Sigmoid colon (tissue), 7 donors: ENCODE measurements around the gene C1QTNF8. TPM values are rescaled to one million over a fixed set of nuclear protein-coding genes. Genes with fewer than 3 reads are reported as not detected.

Experiments used
- DNase-seq: peaks from one replicate; pipeline ENCODE4 v3.0.0-alpha.2; 2019
- H3K27ac ChIP-seq, 4 donors: fragments of 200-600 bp; sonication (generic); one replicate each; pipeline ENCODE4 v1.5.1; 2016 to 2019; ENCODE audit warnings: mild to moderate bottlenecking in 1 of 4
- H3K27me3 ChIP-seq, 3 donors: fragments of 200-600 bp; sonication (generic); one replicate each; pipeline ENCODE4 v1.5.1; 2019; ENCODE audit warnings: mild to moderate bottlenecking in 1 of 3
- H3K36me3 ChIP-seq, 4 donors: fragments of 200-600 bp; sonication (generic); one replicate each; pipeline ENCODE4 v1.5.1; 2016 to 2019
- H3K4me1 ChIP-seq, 4 donors: fragments of 200-600 bp; sonication (generic); one replicate each; pipeline ENCODE4 v1.5.1; 2017 to 2019
- H3K4me3 ChIP-seq, 4 donors: fragments of 200-600 bp; sonication (generic); one replicate each; pipeline ENCODE4 v1.5.1; 2017 to 2019; ENCODE audit warnings: mild to moderate bottlenecking in 2 of 4, moderate library complexity in 1 of 4
- H3K9me3 ChIP-seq, 4 donors: fragments of 200-600 bp in 3 of 4; sonication (generic) in 3 of 4; one replicate each; pipeline versions ENCODE4 v1.5.1 to v1.6.1; 2013 to 2019
- CTCF ChIP-seq, 4 experiments: fragments of 450-650 bp in 3 of 4; fragments of 200-600 bp in 1 of 4; IDR thresholded peaks; one replicate each; pipeline ENCODE4 v1.5.1; 2016 to 2019; ENCODE audit warnings: antibody characterized with exemption in 4 of 4, mild to moderate bottlenecking in 3 of 4, moderate library complexity in 2 of 4
- EP300 ChIP-seq, 4 donors: sonication (generic); formaldehyde crosslinking; IDR thresholded peaks; one replicate each; pipeline ENCODE4 v1.6.1; 2017; ENCODE audit warnings: antibody characterized with exemption in 4 of 4
- POLR2A ChIP-seq, 2 donors: fragments of 450-650 bp; IDR thresholded peaks; one replicate each; pipeline ENCODE4 v1.6.1; 2016; ENCODE audit warnings: antibody characterized with exemption in 2 of 2, mild to moderate bottlenecking in 2 of 2, moderate library complexity in 2 of 2
- POLR2AphosphoS5 ChIP-seq, 4 donors: sonication (generic); formaldehyde crosslinking; IDR thresholded peaks; one replicate each; pipeline ENCODE4 v1.6.1; 2017; ENCODE audit warnings: antibody characterized with exemption in 4 of 4
- WGBS, 2 donors: extraction: QIAGEN DNeasy Blood & Tissue Kit; methylation state at CpG; one replicate each; pipeline ENCODE4 v1.1.7; 2013; 5-methylcytosine and 5-hydroxymethylcytosine counted together
- intact Hi-C: fragments of 100-400 bp; cut with DNase I; formaldehyde crosslinking; loops from one replicate; pipeline ENCODE4 v1.15.1; 2023
- polyA plus RNA-seq, 3 donors: library from polyadenylated mRNA; stranded (reverse); fragments of 200-250 nt; gene quantifications; one replicate each; pipeline ENCODE4 v1.2.3, GENCODE V29; 2013
- total RNA-seq, 4 donors: library from RNA; depleted of rRNA; stranded (reverse); fragments of >200 nt; gene quantifications; one replicate each; pipeline ENCODE4 v1.1.0, GENCODE V29; 2016
- donor health status: healthy with polysubstance abuse.
- donor health status: Bipolar disorder and iron deficiency.
- donor health status: healthy.

Gene C1QTNF8
- total and polyA plus RNA-seq, 7 donors: not detected

GRCh38 chr16:1065469-1066128 is 30.4 kb downstream of the C1QTNF8 start:
- Histone ChIP-seq H3K4me1 (no peaks in the 10 kb centered on the region), H3K36me3 (no peaks in the 10 kb centered on the region), H3K27me3 (peaks cover 9 to 81% (median 63%) of the 10 kb centered on the region in 3 donors), H3K4me3 (no peak overlapping the region), H3K27ac (no peak overlapping the region), H3K9me3 (no peaks in the 10 kb centered on the region)
- intact Hi-C loops: no loop called here
- DNase-seq: no peak
- 34 to 54% methylated on average over 55 of the region's 55 CpGs for WGBS, 2 donors
- no peak for TF ChIP-seq POLR2AphosphoS5 (IDR thresholded peaks at IDR 0.05)
- TF ChIP-seq CTCF (IDR thresholded peaks at IDR 0.05): no peak
- no peak for TF ChIP-seq POLR2A (IDR thresholded peaks at IDR 0.05)
- TF ChIP-seq EP300 (IDR thresholded peaks at IDR 0.05): no peak

- intact Hi-C loops: no loop called here
- DNase-seq: no peak
- Histone ChIP-seq H3K4me1 (no peaks in the 10 kb centered on the region), H3K27ac (no peak overlapping the region), H3K27me3 (peaks cover 0 to 62% (median 44%) of the 10 kb centered on the region in 3 donors), H3K4me3 (no peak overlapping the region), H3K36me3 (no peaks in the 10 kb centered on the region), H3K9me3 (no peaks in the 10 kb centered on the region)
- TF ChIP-seq CTCF (IDR thresholded peaks at IDR 0.05) (no peak), POLR2AphosphoS5 (IDR thresholded peaks at IDR 0.05) (no peak), EP300 (IDR thresholded peaks at IDR 0.05) (no peak), POLR2A (IDR thresholded peaks at IDR 0.05) (no peak)
- whole genome bisulfite sequencing, 2 donors: 72 to 77% methylated on average over 21 of the region's 21 CpGs
Observed at GRCh38 chr16:1063728-1064127, 32.3 kb downstream of the C1QTNF8 start.

- TF ChIP-seq CTCF (IDR thresholded peaks at IDR 0.05) (no peak), EP300 (IDR thresholded peaks at IDR 0.05) (no peak), POLR2A (IDR thresholded peaks at IDR 0.05) (no peak), POLR2AphosphoS5 (IDR thresholded peaks at IDR 0.05) (no peak)
- intact Hi-C loops: no loop called here
- no peak for DNase-seq
- H3K4me3 ChIP-seq: no peak overlapping the region
- H3K36me3 ChIP-seq: no peaks in the 10 kb centered on the region
- H3K4me1 ChIP-seq: no peaks in the 10 kb centered on the region
- WGBS, 2 donors: 57 to 74% methylated on average over 20 of the region's 20 CpGs
- H3K27me3 ChIP-seq: peaks cover 2 to 61% (median 42%) of the 10 kb centered on the region in 3 donors
- no peak overlapping the region for H3K27ac ChIP-seq
- H3K9me3 ChIP-seq: no peaks in the 10 kb centered on the region
Observed at GRCh38 chr16:1062895-1063294, 33.1 kb downstream of the C1QTNF8 start.

GRCh38 chr16:1061769-1062505 is 34.1 kb downstream of the C1QTNF8 start:
- TF ChIP-seq EP300 (IDR thresholded peaks at IDR 0.05) (no peak), POLR2AphosphoS5 (IDR thresholded peaks at IDR 0.05) (no peak), CTCF (IDR thresholded peaks at IDR 0.05) (no peak), POLR2A (IDR thresholded peaks at IDR 0.05) (no peak)
- Histone ChIP-seq H3K36me3 (no peaks in the 10 kb centered on the region), H3K27ac (no peak overlapping the region), H3K4me1 (peaks cover 0 to 6% (median 0%) of the 10 kb centered on the region in 4 donors), H3K27me3 (peaks cover 11 to 61% (median 39%) of the 10 kb centered on the region in 3 donors), H3K9me3 (no peaks in the 10 kb centered on the region), H3K4me3 (no peak overlapping the region)
- WGBS, 2 donors: 81 to 86% methylated on average over 43 of the region's 43 CpGs
- DNase-seq: no peak
- intact Hi-C loops: no loop called here
